Trophoblast cell (in vitro differentiated cells and primary cell): ENCODE measurements around the gene ZNF143.
A peak's percentile ranks its signal among the peaks of the same experiment; 100 is the strongest.

Source experiments
- DNase-seq, 2 donors: peaks; one replicate each; pipeline ENCODE4 v3.0.0-alpha.2; 2016
- H2AFZ ChIP-seq: 2 replicates; pipeline ENCODE4 v1.6.1; 2013; ENCODE audit warnings: low read length, moderate library complexity, mild to moderate bottlenecking; ENCODE audit not compliant: insufficient read depth, poor library complexity
- H2AK5ac ChIP-seq: 2 replicates; pipeline ENCODE4 v1.6.1; 2013; ENCODE audit warnings: mild to moderate bottlenecking, low read length
- H2BK120ac ChIP-seq: 2 replicates; pipeline ENCODE4 v1.6.1; 2013; ENCODE audit warnings: low read length, mild to moderate bottlenecking, moderate library complexity; ENCODE audit not compliant: insufficient read depth, poor library complexity
- H2BK12ac ChIP-seq: 2 replicates; pipeline ENCODE4 v1.6.1; 2013; ENCODE audit warnings: mild to moderate bottlenecking, low read length, moderate library complexity
- H2BK5ac ChIP-seq: 2 replicates; pipeline ENCODE4 v1.6.1; 2013; ENCODE audit warnings: low read length, low read depth, moderate library complexity, mild to moderate bottlenecking; ENCODE audit not compliant: poor library complexity
- H3K14ac ChIP-seq: 2 replicates; pipeline ENCODE4 v1.6.1; 2013; ENCODE audit warnings: mild to moderate bottlenecking, low read length
- H3K18ac ChIP-seq: 2 replicates; pipeline ENCODE4 v1.6.1; 2013; ENCODE audit warnings: mild to moderate bottlenecking, low read length
- H3K23ac ChIP-seq: 2 replicates; pipeline ENCODE4 v1.6.1; 2013; ENCODE audit warnings: low read length
- H3K27ac ChIP-seq: 2 replicates; pipeline ENCODE4 v1.5.1; 2013; ENCODE audit warnings: low read depth, mild to moderate bottlenecking, inconsistent platforms, low read length, moderate library complexity
- H3K27me3 ChIP-seq: 2 replicates; pipeline ENCODE4 v1.6.1; 2013; ENCODE audit warnings: inconsistent platforms, mild to moderate bottlenecking, low read length, moderate library complexity; ENCODE audit not compliant: insufficient read depth
- H3K36me3 ChIP-seq, 2 experiments: 1 replicate in 1 of 2; 2 replicates in 1 of 2; pipeline ENCODE4 v1.6.1; 2013; ENCODE audit warnings: low read length in 2 of 2, mild to moderate bottlenecking in 2 of 2, moderate library complexity in 1 of 2; ENCODE audit not compliant: insufficient read depth in 2 of 2, control insufficient read depth in 1 of 2
- H3K4ac ChIP-seq: 2 replicates; pipeline ENCODE4 v1.6.1; 2013; ENCODE audit warnings: low read depth, mild to moderate bottlenecking, low read length, moderate library complexity
- H3K4me1 ChIP-seq, 2 experiments: 1 replicate in 1 of 2; 2 replicates in 1 of 2; pipeline ENCODE4 v1.6.1; 2013; ENCODE audit warnings: low read length in 2 of 2, mild to moderate bottlenecking in 2 of 2, moderate library complexity in 1 of 2; ENCODE audit not compliant: insufficient read depth in 2 of 2, control insufficient read depth in 1 of 2
- H3K4me2 ChIP-seq: 2 replicates; pipeline ENCODE4 v1.6.1; 2013; ENCODE audit warnings: inconsistent platforms, mild to moderate bottlenecking, low read length, moderate library complexity
- H3K4me3 ChIP-seq: 2 replicates; pipeline ENCODE4 v1.5.1; 2013; ENCODE audit warnings: mild to moderate bottlenecking, low read depth, low read length, inconsistent platforms
- H3K79me1 ChIP-seq: one replicate; pipeline ENCODE4 v1.6.1; 2013; ENCODE audit warnings: low read length
- H3K79me2 ChIP-seq: 2 replicates; pipeline ENCODE4 v1.6.1; 2013; ENCODE audit warnings: low read length, mild to moderate bottlenecking; ENCODE audit not compliant: control insufficient read depth, insufficient read depth, poor library complexity
- H3K9ac ChIP-seq: 2 replicates; pipeline ENCODE4 v1.6.1; 2013; ENCODE audit warnings: mild to moderate bottlenecking, low read length
- H3K9me3 ChIP-seq: 2 replicates; pipeline ENCODE4 v1.6.1; 2013; ENCODE audit warnings: low read depth, mild to moderate bottlenecking, control low read depth, inconsistent platforms, low read length; ENCODE audit not compliant: insufficient read depth
- H4K12ac ChIP-seq: 2 replicates; pipeline ENCODE4 v1.6.1; 2013; ENCODE audit warnings: low read depth, mild to moderate bottlenecking, low read length, moderate library complexity
- H4K8ac ChIP-seq: 2 replicates; pipeline ENCODE4 v1.6.1; 2013; ENCODE audit warnings: low read depth, mild to moderate bottlenecking, low read length, moderate library complexity
- H4K91ac ChIP-seq: one replicate; pipeline ENCODE4 v1.6.1; 2013; ENCODE audit warnings: low read depth, mild to moderate bottlenecking, low read length, moderate library complexity
- WGBS: extraction: QIAGEN DNeasy Blood & Tissue Kit; methylation state at CpG from one replicate; pipeline ENCODE4 v1.1.7; 2013; ENCODE audit warnings: missing lambda C conversion rate; ENCODE audit not compliant: insufficient read length, insufficient coverage; ENCODE audit errors: extremely low coverage; 5-methylcytosine and 5-hydroxymethylcytosine counted together

Gene ZNF143

GRCh38 chr11:9571071-9571762 lies 110.4 kb downstream of the ZNF143 start:
- WGBS, result no CpG with 5 or more reads among the region's 8 CpGs
- peak overlapping the region; percentile 64 for H2AK5ac ChIP-seq
- peaks cover 13 to 16% of the 10 kb centered on the region in 2 experiments for H3K4me1 ChIP-seq
- no peaks in the 10 kb centered on the region for H3K36me3 ChIP-seq
- H3K27me3 ChIP-seq, result no peaks in the 10 kb centered on the region
- no peak overlapping the region for H3K27ac ChIP-seq
- peak overlapping the region; percentile 33 for H2BK5ac ChIP-seq
- no peak overlapping the region for H3K4me2 ChIP-seq
- H3K4ac ChIP-seq, result peak overlapping the region; percentile 55
- H2BK120ac ChIP-seq, result peak overlapping the region; percentile 65
- no peak overlapping the region for H2AFZ ChIP-seq
- peaks cover 22% of the 10 kb centered on the region for H3K79me2 ChIP-seq
- no peak overlapping the region for H3K4me3 ChIP-seq
- no peak overlapping the region for H3K18ac ChIP-seq
- H4K12ac ChIP-seq, result no peak overlapping the region
- DNase-seq, result peak in 1 of 2 donors; percentile 31
- H3K9ac ChIP-seq, result no peak overlapping the region
- H3K14ac ChIP-seq, result peak overlapping the region; percentile 49
- H3K79me1 ChIP-seq, result peaks cover 52% of the 10 kb centered on the region
- no peak overlapping the region for H4K8ac ChIP-seq
- H2BK12ac ChIP-seq, result peak overlapping the region; percentile 79
- peak overlapping the region; percentile 70 for H4K91ac ChIP-seq
- H3K9me3 ChIP-seq, result no peaks in the 10 kb centered on the region
- H3K23ac ChIP-seq, result no peak overlapping the region

DNA sequence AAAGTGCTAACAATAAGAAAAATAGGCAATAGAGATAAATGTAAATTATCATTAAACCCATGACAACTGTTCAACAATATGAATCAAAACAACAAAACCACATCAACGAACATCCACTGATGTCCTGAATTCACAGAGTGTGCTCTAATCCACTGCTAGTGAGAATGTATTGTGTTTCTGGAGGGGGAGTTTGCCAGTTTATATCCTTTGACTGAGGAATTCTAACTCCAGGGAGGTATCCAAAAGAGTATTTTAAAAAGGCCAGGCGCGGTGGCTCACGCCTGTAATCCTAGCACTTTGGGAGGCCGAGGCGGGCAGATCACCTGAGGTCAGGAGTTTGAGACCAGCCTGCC lies 110.9 kb downstream of the ZNF143 start:
- Histone ChIP-seq H3K79me1 (peaks cover 48% of the 10 kb centered on the region), H2BK5ac (peak overlapping the region; percentile 78)
- no CpG with 5 or more reads among the region's 6 CpGs for WGBS

DNA sequence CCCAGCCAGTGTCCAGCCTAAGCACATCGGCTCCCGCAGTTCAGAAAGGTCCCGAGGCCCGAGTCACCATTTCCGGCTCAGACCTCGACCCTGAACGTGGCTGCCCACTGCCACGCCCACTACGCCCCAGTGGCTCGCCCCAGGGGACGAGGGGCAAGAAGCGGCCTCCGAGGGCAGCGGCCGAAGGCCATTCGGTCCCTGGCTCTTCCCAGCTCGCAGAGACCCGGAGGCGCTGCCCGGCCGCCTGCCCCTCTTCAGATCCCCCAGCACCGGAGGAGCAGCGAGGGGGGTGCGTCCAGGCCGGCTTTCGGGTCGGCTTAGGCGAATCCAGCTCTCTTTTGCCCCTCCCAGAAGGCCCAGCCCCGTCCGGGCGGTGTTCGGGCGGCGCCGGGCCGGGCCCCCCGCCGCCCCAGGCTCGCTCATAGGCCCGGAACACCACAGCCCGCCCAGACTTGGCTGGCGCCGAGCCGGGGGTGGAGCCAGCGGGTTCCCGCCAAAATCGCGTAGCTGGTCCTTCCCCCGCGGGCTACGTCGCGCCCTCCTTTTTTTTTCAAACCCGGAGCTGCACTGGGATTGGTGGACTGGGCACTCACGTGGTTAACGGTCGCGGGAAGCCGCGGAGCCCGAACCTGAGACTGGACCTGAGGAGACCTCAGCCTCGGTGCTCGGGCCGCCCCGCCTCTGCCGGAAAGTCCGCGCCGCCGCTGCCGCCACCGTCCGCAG lies 112.4 kb downstream of the ZNF143 start, which contains the start of gene WEE1:
Gene WEE1 (plus strand): TSS at position 619 of the 723 bp plus-strand sequence. CDS start 264 bp downstream, outside the sequence.
- Histone ChIP-seq H2AK5ac (peak within 1 kb of the TSS; percentile 87), H3K9ac (peak within 1 kb of the TSS; percentile 100), H3K27me3 (no peaks in the 10 kb centered on the region), H3K4ac (peak within 1 kb of the TSS; percentile 97), H3K79me2 (peaks cover 17% of the 10 kb centered on the region), H3K4me2 (peak within 1 kb of the TSS; percentile 95), H2AFZ (peak within 1 kb of the TSS; percentile 58), H2BK5ac (peak within 1 kb of the TSS; percentile 87), H4K91ac (peak within 1 kb of the TSS; percentile 89), H3K14ac (peak within 1 kb of the TSS; percentile 82), H3K9me3 (no peaks in the 10 kb centered on the region), H3K23ac (no peak within 1 kb of the TSS), H3K27ac (peak within 1 kb of the TSS; percentile 95), H4K8ac (peak within 1 kb of the TSS; percentile 79), H3K36me3 (no peaks in the 10 kb centered on the region), H3K79me1 (peaks cover 38% of the 10 kb centered on the region), H3K4me3 (peak within 1 kb of the TSS; percentile 99), H2BK12ac (peak within 1 kb of the TSS; percentile 66), H2BK120ac (peak within 1 kb of the TSS; percentile 76), H3K4me1 (peaks cover 8 to 9% of the 10 kb centered on the region in 2 experiments), H3K18ac (peak within 1 kb of the TSS; percentile 76), H4K12ac (peak within 1 kb of the TSS; percentile 55)
- peak; percentile 99 to 100 for DNase-seq
- no CpG with 5 or more reads among the region's 73 CpGs for WGBS

More for the DNA sequence above, 110.9 kb downstream of the ZNF143 start:
- no peak overlapping the region for H3K9ac ChIP-seq
- peaks cover 22% of the 10 kb centered on the region for H3K79me2 ChIP-seq
- peak overlapping the region; percentile 50 for H2BK12ac ChIP-seq
- no peak overlapping the region for H3K23ac ChIP-seq
- H4K8ac ChIP-seq, result peak overlapping the region; percentile 71
- H3K27me3 ChIP-seq, result no peaks in the 10 kb centered on the region
- H3K4me1 ChIP-seq, result peaks cover 13 to 16% of the 10 kb centered on the region in 2 experiments
- peak overlapping the region; percentile 95 for H3K27ac ChIP-seq
- H3K18ac ChIP-seq, result no peak overlapping the region
- no peak overlapping the region for H2AFZ ChIP-seq
- H4K91ac ChIP-seq, result peak overlapping the region; percentile 89
- peak overlapping the region; percentile 62 for H3K14ac ChIP-seq
- no peaks in the 10 kb centered on the region for H3K9me3 ChIP-seq
- H3K36me3 ChIP-seq, result no peaks in the 10 kb centered on the region
- peak overlapping the region; percentile 53 for H2BK120ac ChIP-seq
- no peak overlapping the region for H4K12ac ChIP-seq
- peak overlapping the region; percentile 50 for H2AK5ac ChIP-seq
- DNase-seq, result peak in 1 of 2 donors; percentile 35
- no peak overlapping the region for H3K4me3 ChIP-seq
- peak overlapping the region; percentile 95 for H3K4me2 ChIP-seq
- no peak overlapping the region for H3K4ac ChIP-seq

GRCh38 chr11:9573775-9574621 lies 113.2 kb downstream of the ZNF143 start:
- H4K12ac ChIP-seq, result peak overlapping the region; percentile 55
- no peak overlapping the region for H3K23ac ChIP-seq
- no peaks in the 10 kb centered on the region for H3K9me3 ChIP-seq
- H3K4me2 ChIP-seq, result peak overlapping the region; percentile 86
- H3K4ac ChIP-seq, result peak overlapping the region; percentile 97
- WGBS, result no CpG with 5 or more reads among the region's 122 CpGs
- peak overlapping the region; percentile 99 for H3K4me3 ChIP-seq
- peak overlapping the region; percentile 82 for H3K14ac ChIP-seq
- peak overlapping the region; percentile 79 for H4K8ac ChIP-seq
- no peaks in the 10 kb centered on the region for H3K27me3 ChIP-seq
- H2BK5ac ChIP-seq, result peak overlapping the region; percentile 83
- H3K18ac ChIP-seq, result peak overlapping the region; percentile 76
- H2BK12ac ChIP-seq, result no peak overlapping the region
- H4K91ac ChIP-seq, result peak overlapping the region; percentile 70
- H2BK120ac ChIP-seq, result peak overlapping the region; percentile 49
- H3K79me2 ChIP-seq, result peaks cover 17% of the 10 kb centered on the region
- peaks cover 38% of the 10 kb centered on the region for H3K79me1 ChIP-seq
- DNase-seq, result peak in 1 of 2 donors; percentile 21
- peak overlapping the region; percentile 89 for H3K27ac ChIP-seq
- peak overlapping the region; percentile 100 for H3K9ac ChIP-seq
- peaks cover 8 to 9% of the 10 kb centered on the region in 2 experiments for H3K4me1 ChIP-seq
- H2AK5ac ChIP-seq, result peak overlapping the region; percentile 87
- H3K36me3 ChIP-seq, result peaks cover 2% of the 10 kb centered on the region in 2 experiments
- peak overlapping the region; percentile 26 for H2AFZ ChIP-seq
